DMS53 treated with DMSO at 0.1 percent for 48 hours (cell line): ENCODE measurements around the gene FKBP1A.

Experiments
- DNase-seq: peaks from one replicate; lab custom pipeline; 2025; ENCODE audit not compliant: unreplicated experiment; lab: John Stamatoyannopoulos, UW

Gene FKBP1A

DNA sequence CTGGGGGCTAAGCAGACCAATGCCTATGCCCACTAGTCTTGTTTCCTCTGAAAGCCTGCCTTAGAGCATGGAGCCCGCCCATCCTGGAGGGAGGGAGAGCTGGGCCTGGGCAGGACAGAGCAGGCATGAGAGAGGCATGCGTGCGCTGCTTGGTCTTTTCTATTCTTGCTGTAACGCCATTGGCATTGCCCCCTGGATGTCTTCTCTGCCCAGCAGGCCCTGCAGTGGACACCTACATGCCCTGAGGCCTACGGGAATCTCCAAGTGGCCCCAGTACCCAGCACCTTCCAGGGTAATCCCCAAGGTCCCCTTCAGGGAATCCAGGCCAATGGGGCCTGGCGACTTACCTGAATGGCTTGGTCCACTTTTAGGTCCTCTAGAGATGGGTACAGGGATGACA, 72.8 kb downstream of the FKBP1A start:
- no peak for DNase-seq

GRCh38 chr20:1319462-1319861, 73.4 kb downstream of the FKBP1A start:
- DNase-seq, result no peak

- DNase-seq, result no peak
Measured at GRCh38 chr20:1319051-1319450, 73.8 kb downstream of the FKBP1A start.
